GM18508 (cell line): ENCODE results near the gene RBMS1.

Experiments used
- ATAC-seq: cut with Tn5 transposase; IDR thresholded peaks from one replicate; pipeline ENCODE4 v1.9.1; 2021; ENCODE audit warnings: moderate number of reproducible peaks; ENCODE audit not compliant: insufficient read depth, unreplicated experiment

RBMS1 gene

DNA sequence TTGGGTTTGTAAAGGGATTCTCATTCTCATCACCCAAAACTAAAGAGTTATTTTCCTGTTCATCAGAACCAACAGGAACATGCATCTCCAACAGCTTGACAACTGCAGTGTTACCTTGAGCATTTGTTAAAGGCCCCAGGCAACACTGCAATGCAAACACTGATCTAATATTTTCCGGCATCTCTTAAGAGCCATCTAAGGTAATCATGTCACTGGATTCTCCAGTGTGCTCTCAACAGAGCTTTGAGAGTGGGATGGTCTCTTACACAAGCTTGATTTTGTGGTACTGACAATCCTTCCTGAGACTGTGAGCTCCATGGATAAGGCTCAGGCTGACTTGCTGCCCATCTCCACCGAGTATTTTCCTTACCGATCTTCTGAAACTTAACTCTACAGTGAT, 203.0 kb downstream of the RBMS1 start:
- no peak for ATAC-seq

DNA sequence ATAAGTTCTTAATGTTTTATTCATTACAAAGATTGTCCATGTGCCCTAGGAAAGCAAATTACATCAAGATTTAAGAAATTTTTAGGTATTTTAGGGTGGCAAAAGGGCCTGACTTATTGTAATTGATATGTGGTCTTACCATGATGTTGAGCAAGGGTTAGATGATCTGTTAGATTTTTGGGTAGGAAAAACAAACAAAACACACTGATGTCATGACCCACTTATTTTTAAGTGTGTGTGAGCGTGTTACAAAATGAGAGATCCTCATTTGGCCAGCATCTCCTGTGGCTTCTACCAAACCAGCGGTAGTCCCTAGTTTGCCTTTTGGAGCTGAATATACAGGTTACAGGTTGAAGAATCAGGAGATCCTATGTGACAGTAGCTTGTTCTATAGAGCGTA, 203.8 kb downstream of the RBMS1 start:
- no peak for ATAC-seq

DNA sequence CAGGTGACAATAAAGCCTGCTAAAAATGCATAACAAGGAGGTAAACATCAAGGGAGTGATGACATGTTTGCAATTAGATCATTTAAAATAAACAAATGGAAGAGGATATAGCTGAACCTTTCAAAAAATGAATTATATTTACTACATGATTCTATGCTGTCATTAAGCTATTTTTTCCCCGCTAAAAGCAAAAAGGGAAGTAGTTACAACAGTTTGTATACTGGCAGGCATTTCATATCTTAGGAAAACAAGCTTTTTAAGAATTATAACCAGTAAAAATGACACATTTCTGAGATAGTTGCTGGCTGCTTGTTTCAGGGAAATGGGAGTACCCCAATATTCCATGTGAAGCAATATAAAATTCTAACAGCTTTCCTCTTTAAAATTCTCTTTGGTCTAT, 204.5 kb downstream of the RBMS1 start:
- ATAC-seq, result no peak

DNA sequence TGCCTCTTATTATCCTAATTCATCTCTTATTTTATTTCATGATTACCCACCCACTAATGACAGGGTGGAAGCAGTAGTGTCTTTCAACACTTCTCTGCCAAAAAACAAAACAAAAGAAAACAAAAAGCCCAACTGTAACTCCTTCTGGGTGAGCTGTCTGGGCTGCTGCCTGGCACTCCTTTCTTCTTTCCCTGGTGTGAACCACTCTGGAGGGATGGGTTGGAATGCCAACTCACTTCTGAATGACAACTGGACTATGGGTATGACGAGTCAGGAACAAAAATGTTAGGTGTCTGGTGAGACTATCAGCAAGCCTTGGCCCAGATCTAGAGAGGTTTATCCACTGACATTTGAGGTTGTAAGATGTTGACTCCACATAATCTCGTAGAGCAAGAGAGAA, 205.3 kb downstream of the RBMS1 start:
- ATAC-seq, result no peak

DNA sequence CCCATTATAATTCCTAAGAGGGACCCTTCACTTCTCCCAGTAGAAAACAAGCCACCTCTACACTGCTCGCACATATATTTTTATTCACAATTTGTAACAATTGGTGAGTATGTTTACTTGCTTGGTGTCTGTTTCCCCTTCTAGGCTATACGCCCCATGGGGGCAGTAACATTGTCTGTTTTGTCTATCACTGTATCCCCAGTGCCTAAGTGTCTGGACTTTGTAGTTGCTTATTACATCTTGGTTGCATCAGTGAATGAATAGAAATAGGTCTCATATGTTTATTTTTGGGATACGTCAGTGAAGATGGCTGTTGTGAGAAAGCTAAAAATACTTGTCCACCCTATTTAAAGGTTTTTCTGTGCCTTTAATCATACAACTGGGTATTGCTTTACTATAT, 206.1 kb downstream of the RBMS1 start:
- ATAC-seq, result no peak

DNA sequence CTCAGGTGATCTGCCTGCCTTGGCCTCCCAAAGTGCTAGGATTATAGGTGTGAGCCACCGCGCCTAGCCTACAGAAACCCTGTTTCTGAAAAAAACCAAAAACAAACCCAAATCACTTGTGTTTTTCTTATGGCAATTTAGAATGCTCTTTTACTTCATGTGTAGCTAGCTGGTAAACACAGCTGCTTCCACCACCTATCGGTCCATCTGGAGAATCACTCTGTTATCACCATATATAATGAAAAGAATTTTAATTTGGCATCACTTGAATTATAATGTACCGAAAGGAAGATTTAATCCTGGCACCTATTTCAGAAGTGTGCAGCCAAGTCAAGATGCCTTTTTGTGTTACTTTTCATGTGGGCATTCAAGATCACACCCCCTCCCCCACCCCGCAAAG, 207.1 kb downstream of the RBMS1 start:
- no peak for ATAC-seq

DNA sequence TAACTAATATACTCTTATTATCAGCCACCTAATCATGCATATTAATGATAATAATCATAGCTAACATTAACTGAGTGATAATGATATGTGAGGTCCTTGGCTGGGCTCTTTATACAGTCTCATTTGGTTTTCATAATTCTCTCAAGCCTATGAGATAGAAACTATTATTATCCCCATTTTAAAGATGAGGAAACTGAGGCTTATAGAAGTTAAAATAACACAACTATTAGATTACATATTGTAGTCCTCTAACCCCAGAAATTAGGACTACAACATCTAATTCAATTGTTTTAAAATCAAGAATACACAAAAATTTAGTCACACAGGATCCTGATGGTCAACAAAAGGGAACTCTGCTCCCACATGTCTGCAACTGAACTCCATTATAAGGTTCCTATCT, 209.9 kb downstream of the RBMS1 start:
- no peak for ATAC-seq

DNA sequence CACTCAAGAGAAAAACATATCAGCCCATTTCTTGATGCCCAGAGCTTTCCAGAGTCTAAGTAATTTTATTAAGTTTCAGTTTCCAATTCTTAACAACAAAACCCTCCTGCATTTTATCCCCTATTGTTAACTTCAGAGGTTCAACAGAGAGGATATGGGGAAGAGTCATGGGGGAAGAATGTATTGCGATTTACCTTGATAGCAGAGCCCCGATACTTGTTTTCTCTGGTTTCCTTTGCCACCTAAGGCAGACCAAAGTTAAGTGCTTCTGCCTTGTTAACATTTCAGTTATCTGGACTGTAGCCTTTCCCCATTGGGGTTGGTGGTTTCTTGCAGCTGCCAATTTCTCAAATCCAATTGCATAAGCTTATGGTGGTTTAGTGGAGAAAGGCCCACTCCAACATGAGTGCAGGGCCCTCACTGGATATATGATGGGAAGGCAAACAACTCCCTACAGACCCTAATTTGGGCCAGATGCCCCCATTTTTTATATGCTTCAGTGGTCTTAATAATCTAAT, 211.5 kb downstream of the RBMS1 start:
- no peak for ATAC-seq

DNA sequence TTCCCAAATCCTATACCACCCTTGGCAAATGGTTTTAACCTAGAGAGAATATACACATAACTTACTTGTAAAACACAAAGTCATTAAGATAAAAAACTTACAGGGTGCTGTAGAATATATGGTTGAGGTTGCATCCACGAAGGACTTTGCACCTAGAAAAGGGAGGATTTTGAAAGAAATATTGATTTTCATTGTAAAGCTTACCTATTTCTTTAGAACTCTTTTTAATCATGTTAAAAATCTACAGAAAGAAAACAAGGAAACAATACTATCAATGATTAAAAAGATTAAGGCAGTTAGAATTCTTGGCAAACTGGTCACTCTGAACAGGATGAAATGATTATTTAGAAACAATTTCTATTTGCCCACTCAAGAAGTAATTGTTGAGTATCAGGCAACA, 212.4 kb downstream of the RBMS1 start:
- ATAC-seq, result no peak

DNA sequence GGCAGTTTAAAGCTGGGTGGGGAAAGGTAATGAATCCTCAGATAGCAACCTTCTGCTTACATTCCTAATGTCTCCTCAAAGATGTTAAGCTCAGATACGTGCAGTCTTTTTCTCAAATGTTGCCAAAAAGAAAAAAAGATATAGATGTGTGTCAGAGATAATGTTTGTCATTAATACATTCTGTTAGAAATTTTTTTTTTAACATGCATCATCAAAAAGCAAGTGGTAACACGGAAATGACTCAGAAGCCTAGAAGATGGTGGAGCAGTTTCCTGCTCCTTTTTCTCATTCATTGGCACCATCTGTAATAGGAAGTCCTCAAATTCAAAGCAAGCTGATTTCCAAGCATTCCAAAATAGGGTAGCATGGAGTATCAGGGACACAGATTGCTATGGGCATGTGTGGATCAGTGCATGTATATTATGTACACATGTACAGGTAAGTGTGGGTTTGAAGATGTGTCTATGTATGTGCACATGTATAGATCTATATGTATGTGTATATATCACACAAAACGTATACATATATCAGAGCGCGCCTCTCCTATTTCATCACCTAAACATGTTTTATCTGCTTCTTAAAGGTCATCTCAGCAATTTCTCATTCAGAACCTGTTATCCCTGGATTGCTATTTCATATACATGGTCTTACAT, 213.7 kb downstream of the RBMS1 start:
- ATAC-seq, result no peak

DNA sequence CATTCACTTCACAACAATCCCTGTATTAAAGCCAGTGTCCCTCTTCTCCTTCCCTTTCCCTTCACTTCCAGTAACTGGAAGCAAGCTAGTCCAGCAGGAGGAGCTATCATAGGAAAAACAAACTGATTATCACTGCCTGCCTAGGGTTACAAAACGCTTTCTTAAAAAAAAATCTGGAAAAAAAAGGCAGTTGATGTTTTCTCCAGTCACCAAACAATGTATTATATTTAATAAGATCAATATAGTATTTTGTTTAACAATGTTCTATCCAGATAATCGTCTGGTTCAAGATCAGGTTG, 214.8 kb downstream of the RBMS1 start:
- no peak for ATAC-seq

DNA sequence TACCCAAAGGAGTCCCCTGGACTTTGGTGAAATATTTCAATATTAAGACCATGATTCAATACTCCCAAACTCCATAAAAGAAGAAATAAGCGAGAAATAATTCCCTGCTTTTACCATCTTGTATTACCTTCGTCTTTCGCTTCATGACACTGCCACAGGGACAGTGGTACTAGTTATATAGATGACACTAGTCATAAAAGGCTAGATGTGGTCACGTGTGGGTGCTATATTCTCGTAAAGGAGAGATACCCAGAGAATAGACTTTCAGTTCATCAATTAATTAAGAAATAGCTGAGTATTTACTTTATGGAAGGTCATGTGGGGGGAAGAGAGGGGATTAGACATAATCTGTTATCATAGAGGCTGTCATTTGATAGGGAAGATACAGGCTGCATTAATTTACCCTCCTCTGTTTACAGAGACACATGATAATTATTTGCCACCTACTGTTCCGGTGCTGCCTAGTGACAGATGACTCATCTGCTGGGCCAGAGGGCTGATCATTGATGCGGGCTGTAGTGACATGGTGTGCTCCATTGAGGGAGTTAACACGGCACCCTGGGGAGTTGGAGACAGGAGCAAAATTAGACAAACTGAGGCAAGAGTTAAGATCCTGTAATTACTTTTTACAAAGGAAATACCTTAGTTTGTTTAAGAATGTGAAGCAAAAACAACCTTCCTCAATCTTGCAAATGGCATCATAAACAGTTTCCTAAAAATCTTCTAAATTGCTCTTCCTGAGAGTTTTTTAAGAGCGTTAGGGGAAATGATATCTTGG, 215.3 kb downstream of the RBMS1 start:
- peak; percentile 71 for ATAC-seq

DNA sequence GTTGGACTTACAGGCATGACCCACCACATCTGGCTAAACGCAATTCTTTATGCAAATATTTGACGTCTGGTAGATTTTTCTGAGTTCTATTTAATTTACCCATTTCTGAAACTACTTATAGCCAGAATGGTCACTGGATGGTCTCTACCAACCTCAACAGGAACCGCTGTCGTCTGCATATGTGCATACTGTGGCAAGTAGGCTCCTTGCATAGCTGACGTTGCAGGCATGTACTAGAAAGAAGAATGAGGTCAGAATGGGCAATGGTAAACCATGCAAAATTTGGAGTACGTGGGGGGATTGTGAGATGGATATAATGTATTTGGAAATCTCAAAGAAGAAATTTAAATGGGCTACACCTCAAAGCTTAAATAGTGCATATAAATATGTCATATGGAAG, 216.5 kb downstream of the RBMS1 start:
- no peak for ATAC-seq

DNA sequence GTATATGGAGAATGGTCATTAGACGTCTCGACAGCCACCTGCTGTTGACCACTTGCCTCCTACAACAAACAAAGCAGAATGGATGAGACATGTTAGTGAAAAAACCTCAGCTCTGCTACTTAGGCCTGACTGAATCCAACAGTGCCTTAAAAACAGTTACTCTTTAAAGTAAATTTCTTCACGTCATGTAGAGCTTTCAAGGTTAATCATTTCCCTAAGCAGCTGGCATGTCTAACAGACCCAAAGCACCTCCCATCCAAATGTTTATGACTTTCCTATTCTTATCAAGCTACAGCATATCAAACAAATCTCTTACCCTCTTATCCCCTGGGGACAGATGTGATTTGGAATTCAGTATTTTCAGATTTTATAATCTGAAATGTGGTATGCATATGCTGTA, 218.0 kb downstream of the RBMS1 start:
- no peak for ATAC-seq

DNA sequence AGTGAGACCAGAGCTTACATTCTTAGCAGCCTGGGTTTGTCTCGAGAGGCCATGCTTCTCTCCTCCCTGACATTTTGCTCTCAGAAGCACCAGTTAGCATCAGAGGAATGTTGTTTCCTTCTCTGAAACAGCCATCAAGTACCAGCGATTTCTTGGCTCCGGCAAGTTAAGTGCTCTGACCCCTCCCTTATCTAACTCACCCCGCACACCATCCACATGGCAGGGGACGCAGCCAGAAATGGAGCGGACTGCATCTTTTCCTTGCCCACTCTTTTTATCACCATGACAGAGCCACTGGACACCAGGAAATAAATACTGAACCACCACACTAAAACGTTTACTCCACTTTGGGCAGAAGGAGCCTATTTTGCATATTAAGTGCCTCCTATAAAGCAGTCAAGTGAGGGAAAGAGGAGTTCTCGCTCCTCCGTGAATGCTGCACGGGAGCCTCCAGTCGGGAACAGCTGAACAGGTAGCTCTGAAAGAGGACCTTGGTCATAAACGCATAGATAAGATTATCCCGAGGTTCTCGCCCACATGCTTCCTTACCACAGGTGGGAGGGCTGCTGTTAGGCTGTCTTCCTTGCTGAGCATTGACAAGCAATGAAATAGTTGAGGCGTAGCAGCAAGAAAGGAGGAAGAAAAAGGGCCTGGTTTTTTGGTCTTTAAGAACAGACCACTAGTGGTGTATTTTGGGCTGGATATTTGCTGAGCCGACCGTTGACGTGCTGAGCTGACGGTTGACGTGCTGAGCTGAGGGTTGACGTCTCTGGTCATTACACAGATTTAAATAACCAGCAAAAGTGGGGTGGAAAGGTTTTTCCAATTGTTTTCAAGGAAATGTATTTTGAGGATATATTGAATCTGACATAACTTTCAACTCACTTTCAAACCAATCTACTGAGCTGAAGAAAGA, 222.2 kb downstream of the RBMS1 start:
- ATAC-seq, result no peak

DNA sequence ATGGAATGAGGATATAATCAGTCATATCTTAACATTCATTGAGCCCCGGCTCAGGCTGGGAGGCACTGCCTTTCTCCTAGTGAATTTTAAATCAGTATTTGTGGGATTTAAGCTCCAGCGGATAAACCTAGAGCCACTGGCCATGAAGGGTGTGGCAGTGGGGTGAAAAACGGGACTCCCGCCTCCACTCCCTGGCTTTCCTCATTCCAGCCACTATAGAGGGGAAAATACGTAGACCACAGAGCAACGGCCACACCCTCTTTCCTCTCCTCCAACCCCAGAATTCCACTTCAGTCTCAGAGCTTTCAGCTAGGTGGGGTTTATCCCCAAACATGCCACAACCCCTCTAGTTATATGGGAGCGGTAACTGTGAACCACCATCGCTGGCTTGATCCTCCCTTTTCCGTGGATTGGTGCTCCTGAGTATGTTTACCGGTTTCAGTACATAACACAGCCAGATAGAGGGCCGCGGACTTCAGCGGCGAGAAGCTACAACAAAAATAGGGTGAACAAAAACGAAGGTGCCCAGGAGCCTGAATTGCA, 223.0 kb downstream of the RBMS1 start:
- no peak for ATAC-seq

DNA sequence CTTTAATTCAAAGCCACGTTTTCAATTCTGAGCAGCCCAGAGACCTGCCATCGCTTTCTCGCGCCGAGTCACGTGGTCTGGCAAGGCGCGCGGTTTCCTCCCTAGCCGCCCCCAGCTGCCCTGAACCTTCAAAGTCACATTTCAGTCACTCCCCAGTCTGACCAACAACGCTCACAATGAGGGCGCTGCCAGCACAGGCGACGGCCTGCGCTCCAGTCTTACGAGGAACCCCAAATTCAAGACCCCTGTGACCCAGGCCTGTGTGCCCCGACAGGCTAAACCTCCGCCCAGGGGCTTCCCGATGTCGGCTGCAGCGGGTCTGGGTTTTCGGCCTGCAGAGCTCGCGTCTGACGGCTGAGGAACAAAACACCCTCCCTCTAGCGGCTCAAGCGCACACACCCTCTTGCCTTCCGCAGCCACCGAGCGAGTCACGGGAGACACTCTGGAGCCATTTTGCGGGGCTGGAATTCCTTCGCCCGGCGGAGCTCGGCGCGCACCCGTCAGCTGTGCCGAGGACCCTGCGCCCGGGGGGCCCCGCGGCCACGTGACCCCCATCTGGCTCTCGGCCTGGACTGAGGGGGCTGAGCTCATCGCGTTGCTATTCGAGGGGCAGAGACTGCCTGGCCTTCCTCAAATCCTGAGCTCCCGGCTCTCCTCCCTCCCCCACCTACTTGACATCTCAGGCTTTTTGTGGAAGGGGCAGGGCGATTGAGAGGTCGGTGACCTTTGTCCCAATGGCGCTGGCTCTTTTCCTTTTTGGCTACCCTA, 223.6 kb downstream of the RBMS1 start:
- peak; percentile 87 for ATAC-seq

DNA sequence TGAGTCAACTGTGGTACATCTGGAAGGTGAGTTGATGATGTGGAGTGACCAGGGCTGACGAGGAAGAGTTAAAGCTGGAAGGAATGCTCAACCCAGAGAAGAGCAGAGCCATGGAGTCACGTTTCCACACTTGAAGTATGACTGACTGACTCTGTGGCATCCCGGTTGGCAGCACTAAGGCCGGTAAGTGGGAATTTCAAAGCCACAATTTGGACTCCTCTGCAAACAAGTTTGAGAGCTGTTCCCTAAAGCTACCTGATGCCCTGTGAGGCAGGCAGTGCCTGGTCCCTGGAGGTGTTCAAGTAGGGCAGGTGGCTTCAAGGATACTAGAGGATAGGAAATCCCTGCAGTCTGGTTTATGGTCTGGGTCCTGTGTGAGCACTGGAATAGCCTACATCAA, 224.2 kb downstream of the RBMS1 start:
- no peak for ATAC-seq

DNA sequence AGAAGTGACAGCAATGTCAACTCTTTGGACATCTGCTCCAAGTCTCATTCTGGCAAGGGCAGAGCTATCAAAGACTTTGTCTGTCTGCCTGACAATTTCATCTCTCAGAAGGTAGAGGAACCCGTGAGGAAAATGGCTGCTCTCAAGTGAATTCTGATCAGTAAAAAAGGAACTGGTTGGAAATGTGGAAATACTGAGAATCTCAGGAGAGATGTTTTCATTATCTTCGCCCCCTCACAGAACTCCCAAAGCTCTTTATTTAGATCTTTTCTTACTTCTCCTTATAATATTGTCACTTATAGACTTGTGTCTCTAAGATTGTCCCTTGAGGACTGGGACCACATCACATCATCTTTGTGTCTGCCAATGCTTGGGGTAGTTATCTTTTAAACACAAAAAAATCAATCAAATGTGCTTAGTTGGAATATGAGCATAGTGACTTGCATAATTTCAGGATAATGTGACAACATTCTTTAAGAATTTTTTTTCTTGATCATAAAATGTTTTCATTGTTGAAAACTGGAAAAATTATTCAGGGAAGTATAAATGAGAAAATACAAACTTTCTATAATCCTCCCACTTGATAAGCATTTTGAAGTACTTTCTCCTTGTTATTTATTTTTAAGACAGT, 225.3 kb downstream of the RBMS1 start:
- ATAC-seq, result no peak

DNA sequence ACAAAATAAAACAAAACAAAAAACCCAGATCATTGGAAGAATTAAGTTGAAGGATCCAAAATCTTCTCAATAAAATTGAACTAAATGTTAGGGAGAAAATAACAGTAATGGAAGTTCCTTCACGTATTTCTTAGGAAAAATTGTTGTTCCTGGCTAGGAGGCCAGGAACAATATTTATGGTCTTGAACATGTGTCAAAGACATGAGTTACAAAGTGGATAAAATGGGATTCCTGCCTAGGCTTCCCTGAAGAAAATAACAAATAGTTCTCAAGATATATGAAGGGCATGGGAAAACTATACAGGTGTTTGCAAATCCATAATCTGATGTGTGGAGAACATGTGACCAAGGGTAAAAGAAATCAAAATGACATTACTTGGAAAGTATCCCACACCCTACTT, 225.9 kb downstream of the RBMS1 start:
- ATAC-seq, result no peak
